H1 (cell line): Measurements from ENCODE around the gene AGR3. TPM values are rescaled to one million over a fixed set of nuclear protein-coding genes. Genes with fewer than 3 reads are reported as not detected.

Source experiments
- CTCF ChIA-PET: fragments of 300-600 bp; sonication (Branson Sonifier 250); formaldehyde crosslinking; loops from one replicate; lab custom pipeline; 2021; ENCODE audit not compliant: partially characterized antibody; lab: Charles Lee
- POLR2A ChIA-PET: fragments of 300-600 bp; sonication (Branson Sonifier 250); formaldehyde crosslinking; loops from one replicate; lab custom pipeline; 2021; ENCODE audit warnings: inconsistent platforms; ENCODE audit not compliant: partially characterized antibody; lab: Charles Lee
- DNase-seq, 2 experiments: peaks; one replicate each; pipeline versions ENCODE4 v3.0.0 to v3.0.0-alpha.2; 2010 to 2022; ENCODE audit warnings: low spot score in 2 of 2, low read depth in 1 of 2, mixed read lengths in 1 of 2
- FAIRE-seq: peaks from 2 replicates; lab custom pipeline; 2011; peaks lifted over from hg19 to GRCh38; lab: Jason Lieb, UNC
- H2AFZ ChIP-seq: 2 replicates; pipeline ENCODE4 v1.8.1; 2012; ENCODE audit warnings: low read length, inconsistent platforms
- H2AK5ac ChIP-seq: 2 replicates; pipeline ENCODE4 v1.6.1; 2013; ENCODE audit warnings: low read depth, low read length
- H2BK120ac ChIP-seq: replicated peaks from 2 replicates; pipeline ENCODE3; 2013; ENCODE audit warnings: low read depth, low read length, inconsistent platforms
- H2BK12ac ChIP-seq: 2 replicates; pipeline ENCODE4 v1.6.1; 2013; ENCODE audit warnings: low read depth, low read length
- H2BK15ac ChIP-seq: 2 replicates; pipeline ENCODE4 v1.6.1; 2013; ENCODE audit warnings: low read length
- H2BK20ac ChIP-seq: 2 replicates; pipeline ENCODE4 v1.6.1; 2013; ENCODE audit warnings: low read length
- H2BK5ac ChIP-seq: 2 replicates; pipeline ENCODE4 v1.6.1; 2013; ENCODE audit warnings: low read depth, low read length
- H3K14ac ChIP-seq: 2 replicates; pipeline ENCODE4 v1.6.1; 2013; ENCODE audit warnings: inconsistent platforms; ENCODE audit not compliant: insufficient read length
- H3K18ac ChIP-seq: 2 replicates; pipeline ENCODE4 v1.6.1; 2013; ENCODE audit warnings: low read length; ENCODE audit errors: extremely low read depth
- H3K23ac ChIP-seq: 2 replicates; pipeline ENCODE4 v1.6.1; 2013; ENCODE audit warnings: inconsistent platforms; ENCODE audit not compliant: insufficient read length
- H3K23me2 ChIP-seq: 2 replicates; pipeline ENCODE4 v1.6.1; 2013; ENCODE audit warnings: low read depth, low read length
- H3K27ac ChIP-seq: 2 replicates; pipeline ENCODE4 v1.6.1; 2011; ENCODE audit warnings: low read depth, low read length, inconsistent platforms
- H3K27me3 ChIP-seq, 4 experiments: replicated peaks in 1 of 4; 1 replicate in 1 of 4; 2 replicates in 3 of 4; pipeline versions ENCODE4 v1.6.1 to v1.8.1; 2011 to 2013; ENCODE audit warnings: low read length in 3 of 4, mild to moderate bottlenecking in 3 of 4, inconsistent platforms in 2 of 4, mixed read lengths in 2 of 4, moderate library complexity in 1 of 4; ENCODE audit not compliant: control insufficient read depth in 3 of 4, insufficient read depth in 3 of 4; ENCODE audit errors: extremely low read depth in 1 of 4
- H3K36me3 ChIP-seq, 4 experiments: 2 replicates each; pipeline versions ENCODE4 v1.6.1 to v1.8.1; 2011 to 2013; ENCODE audit warnings: mild to moderate bottlenecking in 4 of 4, low read length in 3 of 4, moderate library complexity in 2 of 4, control low read depth in 1 of 4, inconsistent platforms in 1 of 4; ENCODE audit not compliant: insufficient read depth in 4 of 4, control insufficient read depth in 2 of 4
- H3K4ac ChIP-seq: replicated peaks from 2 replicates; pipeline ENCODE3; 2013; ENCODE audit warnings: low read length, low read depth, mixed read lengths, inconsistent platforms; ENCODE audit not compliant: insufficient read length
- H3K4me1 ChIP-seq, 4 experiments: replicated peaks in 1 of 4; 1 replicate in 1 of 4; 2 replicates in 3 of 4; pipeline versions ENCODE4 v1.6.1 to v1.8.1; 2011 to 2013; ENCODE audit warnings: low read length in 3 of 4, inconsistent platforms in 2 of 4, mixed read lengths in 1 of 4; ENCODE audit not compliant: insufficient read depth in 4 of 4, control insufficient read depth in 3 of 4
- H3K4me2 ChIP-seq, 2 experiments: 2 replicates each; pipeline versions ENCODE4 v1.6.1 to v1.8.1; 2011 to 2013; ENCODE audit warnings: low read depth in 2 of 2, low read length in 2 of 2, control low read depth in 1 of 2, inconsistent platforms in 1 of 2, mild to moderate bottlenecking in 1 of 2; ENCODE audit not compliant: insufficient read depth in 1 of 2
- H3K4me3 ChIP-seq, 4 experiments: fragments of 200-600, 300-600 bp in 1 of 4; sonication (generic), shearing (Covaris generic), sonication (Bioruptor Twin) in 1 of 4; 2 replicates each; pipeline versions ENCODE4 v1.5.1 to v1.8.1; 2011 to 2016; ENCODE audit warnings: low read length in 4 of 4, low read depth in 3 of 4, control low read depth in 2 of 4, inconsistent platforms in 2 of 4, mild to moderate bottlenecking in 2 of 4, mixed read lengths in 1 of 4, moderate library complexity in 1 of 4; ENCODE audit not compliant: insufficient read depth in 2 of 4; ENCODE audit errors: extremely low read depth in 1 of 4
- H3K56ac ChIP-seq: replicated peaks from 2 replicates; pipeline ENCODE3; 2013; ENCODE audit warnings: low read depth, mild to moderate bottlenecking, mixed read lengths, low read length, inconsistent platforms; ENCODE audit not compliant: insufficient read length
- H3K79me1 ChIP-seq: 2 replicates; pipeline ENCODE4 v1.6.1; 2013; ENCODE audit warnings: low read depth, low read length, control low read depth
- H3K79me2 ChIP-seq, 2 experiments: 2 replicates each; pipeline versions ENCODE4 v1.6.1 to v1.8.1; 2012 to 2013; ENCODE audit warnings: low read length in 2 of 2, mild to moderate bottlenecking in 2 of 2, inconsistent platforms in 1 of 2; ENCODE audit not compliant: insufficient read depth in 2 of 2, control insufficient read depth in 1 of 2
- H3K9ac ChIP-seq, 4 experiments: replicated peaks in 1 of 4; 1 replicate in 1 of 4; 2 replicates in 3 of 4; pipeline versions ENCODE4 v1.6.1 to v1.8.1; 2011 to 2013; ENCODE audit warnings: low read depth in 3 of 4, low read length in 3 of 4, control low read depth in 2 of 4, mild to moderate bottlenecking in 2 of 4, moderate library complexity in 2 of 4, inconsistent platforms in 1 of 4; ENCODE audit errors: extremely low read depth in 1 of 4
- H3K9me3 ChIP-seq, 2 experiments: 2 replicates each; pipeline versions ENCODE4 v1.6.1 to v1.8.1; 2012 to 2013; ENCODE audit warnings: mild to moderate bottlenecking in 2 of 2, moderate library complexity in 2 of 2, control low read depth in 1 of 2, inconsistent platforms in 1 of 2, low read depth in 1 of 2, low read length in 1 of 2, mixed read lengths in 1 of 2; ENCODE audit not compliant: insufficient read depth in 2 of 2
- H4K20me1 ChIP-seq, 2 experiments: replicated peaks in 1 of 2; 2 replicates each; pipeline versions ENCODE3 to v1.8.1; 2011 to 2013; ENCODE audit warnings: inconsistent platforms in 2 of 2, low read length in 2 of 2, mild to moderate bottlenecking in 1 of 2; ENCODE audit not compliant: insufficient read depth in 2 of 2, control insufficient read depth in 1 of 2
- H4K5ac ChIP-seq: 2 replicates; pipeline ENCODE4 v1.6.1; 2013; ENCODE audit warnings: low read length, low read depth, mixed read lengths, inconsistent platforms; ENCODE audit not compliant: insufficient read length
- H4K8ac ChIP-seq: 2 replicates; pipeline ENCODE4 v1.8.0; 2013; ENCODE audit warnings: mild to moderate bottlenecking, moderate library complexity, low read length, inconsistent platforms; ENCODE audit not compliant: insufficient read depth; ENCODE audit errors: extremely low read depth
- H4K91ac ChIP-seq: replicated peaks from 2 replicates; pipeline ENCODE3; 2013; ENCODE audit warnings: low read length, mixed read lengths, inconsistent platforms; ENCODE audit not compliant: insufficient read length
- BCL11A ChIP-seq, 2 experiments: IDR thresholded peaks; one replicate each; pipeline ENCODE4 v1.6.1; 2011; ENCODE audit warnings: low read depth in 2 of 2, low read length in 2 of 2, mild to moderate bottlenecking in 2 of 2
- CBX8 ChIP-seq: fragments of 300-800, 300-1000 bp; sonication (generic); IDR thresholded peaks from 2 replicates; pipeline ENCODE4 v1.7.1; 2016; ENCODE audit warnings: low read depth, low read length, borderline replicate concordance
- CREB1 ChIP-seq: IDR thresholded peaks from 2 replicates; pipeline ENCODE4 v1.6.1; 2012; ENCODE audit warnings: inconsistent platforms
- CTBP2 ChIP-seq: IDR thresholded peaks from 2 replicates; pipeline ENCODE4 v1.7.0; 2011; ENCODE audit warnings: borderline replicate concordance, mild to moderate bottlenecking, moderate library complexity, mixed read lengths, low read length; ENCODE audit not compliant: insufficient read depth, insufficient read length
- HDAC2 ChIP-seq, 2 experiments: fragments of 300-600 bp in 1 of 2; sonication (generic) in 1 of 2; IDR thresholded peaks; 2 replicates each; pipeline ENCODE4 v1.6.1; 2011 to 2012; ENCODE audit warnings: low read depth in 2 of 2, low read length in 2 of 2, mild to moderate bottlenecking in 2 of 2, moderate library complexity in 2 of 2, borderline replicate concordance in 1 of 2, inconsistent platforms in 1 of 2
- KDM5A ChIP-seq: fragments of 200-600 bp; IDR thresholded peaks from 2 replicates; pipeline ENCODE4 v1.7.1; 2012; ENCODE audit warnings: mild to moderate bottlenecking, low read length, inconsistent platforms, mixed read lengths
- SP2 ChIP-seq: IDR thresholded peaks from 2 replicates; pipeline ENCODE4 v1.6.1; 2012; ENCODE audit warnings: mild to moderate bottlenecking, low read length, inconsistent platforms
- SRF ChIP-seq: IDR thresholded peaks from 2 replicates; pipeline ENCODE4 v1.6.1; 2011; ENCODE audit warnings: mild to moderate bottlenecking, low read depth, low read length, moderate library complexity
- TBP ChIP-seq: IDR thresholded peaks from 2 replicates; pipeline ENCODE4 v1.6.1; 2011; ENCODE audit warnings: low read depth, low read length, improper control_type of control experiment
- WGBS, 2 experiments: shearing (Covaris generic) in 1 of 2; methylation state at CpG; one replicate each; pipeline versions ENCODE4 v1.1.6 to v1.1.7; 2013 to 2015; ENCODE audit warnings: low lambda C conversion rate in 2 of 2, mixed read lengths in 2 of 2, inconsistent platforms in 1 of 2, low coverage in 1 of 2, missing lambda C conversion rate in 1 of 2; ENCODE audit not compliant: insufficient replicate concordance in 2 of 2, insufficient coverage in 1 of 2, insufficient read length in 1 of 2; ENCODE audit errors: extremely low coverage in 1 of 2, missing lambda C conversion rate in 1 of 2; 5-methylcytosine and 5-hydroxymethylcytosine counted together
- polyA plus RNA-seq, 7 experiments: library from polyadenylated mRNA; depleted of rRNA in 3 of 7; stranded (reverse) in 5 of 7; unstranded in 2 of 7; fragments of >200 nt in 5 of 7; fragments of 200-250 nt in 2 of 7; gene quantifications; 1 replicate in 5 of 7; 2 replicates in 1 of 7; 4 replicates in 1 of 7; pipeline versions ENCODE4 v1.2.1 to v1.2.3, GENCODE V29; 2011 to 2013; ENCODE audit warnings: missing spikeins in 2 of 7, mixed read lengths in 2 of 7
- total RNA-seq: library from RNA; stranded (reverse); fragmentation: NEBNext Ultra II Directional; extraction: Animal tissue kit (Norgen Biotek cat#: 25700); gene quantifications from 2 replicates; pipeline ENCODE4 v1.2.1, GENCODE V29; 2021

The AGR3 gene
- total and polyA plus RNA-seq, 2 of the 8 experiments (the other 6 are each of a cell fraction or from before 2014, with no cell fraction given), result not detected

DNA sequence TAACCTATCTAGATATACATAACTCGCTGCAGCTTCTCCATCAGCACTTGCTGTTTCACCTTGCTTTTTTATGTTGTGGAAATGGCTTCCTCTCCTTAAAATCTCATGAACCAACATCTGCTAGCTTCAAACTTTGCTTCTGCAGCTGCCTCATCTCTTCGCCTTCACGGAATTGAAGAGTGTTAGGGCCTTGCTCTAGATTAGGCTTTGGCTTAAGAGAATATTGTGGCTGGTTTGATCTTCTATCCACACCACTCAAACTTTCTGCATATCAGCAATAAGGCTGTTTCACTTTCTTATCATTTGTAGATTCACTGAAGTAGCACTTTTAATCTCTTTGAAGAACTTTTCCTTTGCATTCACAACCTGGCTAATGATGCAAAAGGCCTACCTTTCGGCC, 49.2 kb upstream of the AGR3 start:
- Histone ChIP-seq H4K91ac (no peak overlapping the region), H3K4me2 (no peak overlapping the region), H3K36me3 (no peaks in the 10 kb centered on the region; a peak in 1 of 8 replicates), H2BK120ac (no peak overlapping the region), H3K9ac (no peak overlapping the region), H3K4me1 (no peaks in the 10 kb centered on the region), H2AK5ac (no peak overlapping the region), H2AFZ (no peak overlapping the region), H2BK20ac (no peak overlapping the region), H3K9me3 (0 out of 4 replicates have a peak, but pooled peaks cover 0 to 3% of the 10 kb centered on the region in 2 experiments), H2BK12ac (no peak overlapping the region), H3K27ac (no peak overlapping the region), H3K23me2 (no peaks in the 10 kb centered on the region; the same call in 1 of the 2 replicates), H3K79me2 (no peaks in the 10 kb centered on the region), H3K27me3 (peaks cover 0 to under 1% (median 0%) of the 10 kb centered on the region in 4 experiments; a peak in 1 of 7 replicates), H3K79me1 (no peaks in the 10 kb centered on the region), H4K20me1 (no peaks in the 10 kb centered on the region), H3K4ac (no peak overlapping the region), H4K8ac (no peak overlapping the region), H2BK15ac (no peak overlapping the region), H3K18ac (no peak overlapping the region), H3K23ac (no peak overlapping the region), H3K56ac (no peak overlapping the region), H3K14ac (no peak overlapping the region), H2BK5ac (no peak overlapping the region), H3K4me3 (no peak overlapping the region), H4K5ac (no peak overlapping the region)
- DNase-seq (no peak), FAIRE-seq (no peak)
- ChIA-PET CTCF (interaction anchor here (1.0 to 1.9 kb wide), 5 partner anchors 9 to 52 kb away, joined by 3 to 14 read pairs (median 4); no protein-coding TSS in a partner anchor), POLR2A (interaction anchor here (0.7 to 0.9 kb wide), 2 partner anchors 10 to 44 kb away, joined by 3 to 4 read pairs; no protein-coding TSS in a partner anchor)
- WGBS, 2 experiments, result 95% methylated on average over 4 of the region's 4 CpGs; no CpG with 5 or more reads in 1 of the 2 experiments
- no peak for TF ChIP-seq KDM5A
- TF ChIP-seq CREB1, result no peak
- no peak for TF ChIP-seq CBX8
- TF ChIP-seq SP2, result no peak
- no peak for TF ChIP-seq SRF
- TF ChIP-seq TBP, result no peak
- no peak for TF ChIP-seq HDAC2 (IDR thresholded peaks at IDR 0.05; ENCODE audit: borderline replicate concordance in 1 of 2, low read depth in 2 of 2, low read length in 2 of 2)
- no peak for TF ChIP-seq CTBP2
- TF ChIP-seq BCL11A (IDR thresholded peaks at IDR 0.05; ENCODE audit: low read depth in 2 of 2, low read length in 2 of 2), result no peak
